Kidney (tissue), 14 donors: Measurements from ENCODE around the gene HEXIM1. TPM values are rescaled to one million over a fixed set of nuclear protein-coding genes. Genes with fewer than 3 reads are reported as not detected.
"Not testable (repeated sequence)": the region's sequence is repeated elsewhere in the genome, so short reads cannot be mapped to it uniquely, and the experiment has no call there.

Source experiments
- DNase-seq, 5 donors: peaks; one replicate each; pipeline ENCODE4 v3.0.0-alpha.2; 2013 to 2020
- FAIRE-seq: peaks from 2 replicates; lab custom pipeline; 2012; peaks lifted over from hg19 to GRCh38; lab: Jason Lieb, UNC
- H3K27ac ChIP-seq, 2 donors: one replicate each; pipeline ENCODE4 v1.7.0; 2013; ENCODE audit warnings: low read depth in 2 of 2, low read length in 2 of 2, inconsistent platforms in 1 of 2
- H3K27me3 ChIP-seq: one replicate; pipeline ENCODE4 v1.7.1; 2013; ENCODE audit warnings: low read length, inconsistent platforms; ENCODE audit not compliant: control insufficient read depth, insufficient read depth
- H3K36me3 ChIP-seq, 3 donors: one replicate each; pipeline versions ENCODE4 v1.7.0 to v1.7.1; 2013; ENCODE audit warnings: low read length in 3 of 3, control low read depth in 1 of 3, inconsistent platforms in 1 of 3; ENCODE audit not compliant: insufficient read depth in 3 of 3, control insufficient read depth in 2 of 3
- H3K4me1 ChIP-seq, 3 donors: one replicate each; pipeline versions ENCODE4 v1.7.0 to v1.7.1; 2013; ENCODE audit warnings: low read length in 3 of 3, inconsistent platforms in 1 of 3, low read depth in 1 of 3; ENCODE audit not compliant: control insufficient read depth in 2 of 3, insufficient read depth in 2 of 3
- H3K4me3 ChIP-seq, 3 donors: one replicate each; pipeline versions ENCODE4 v1.7.0 to v1.8.1; 2013; ENCODE audit warnings: low read length in 3 of 3, control low read depth in 1 of 3, inconsistent platforms in 1 of 3
- H3K9ac ChIP-seq, 3 donors: one replicate each; pipeline versions ENCODE4 v1.7.0 to v1.7.1; 2013; ENCODE audit warnings: low read length in 3 of 3, control low read depth in 1 of 3, inconsistent platforms in 1 of 3
- H3K9me3 ChIP-seq, 3 donors: one replicate each; pipeline versions ENCODE4 v1.7.0 to v1.7.1; 2013; ENCODE audit warnings: low read length in 3 of 3, control low read depth in 1 of 3, inconsistent platforms in 1 of 3; ENCODE audit not compliant: control insufficient read depth in 2 of 3, insufficient read depth in 1 of 3
- CTCF ChIP-seq: IDR thresholded peaks from 3 replicates; pipeline ENCODE4 v1.5.1; 2012; ENCODE audit warnings: mild to moderate bottlenecking, moderate library complexity, borderline replicate concordance; ENCODE audit not compliant: insufficient read depth; ENCODE audit errors: extremely low read depth
- intact Hi-C: fragments of 100-400 bp; cut with DNase I; formaldehyde crosslinking; loops from one replicate; pipeline ENCODE4 v1.11.1; 2022
- polyA plus RNA-seq: library from polyadenylated mRNA; stranded (reverse); fragments of 350-450 nt; fragmentation: Illumina TruSeq; extraction: RNeasy Lipid Tissue Mini Kit (QIAGEN cat#74804); gene quantifications from one replicate; pipeline ENCODE4 v1.2.3, GENCODE V29; 2014; ENCODE audit warnings: low read depth, low replicate concordance; ENCODE audit not compliant: insufficient read depth
- total RNA-seq: library from RNA; stranded (reverse); fragmentation: NEBNext Ultra II Directional; extraction: Animal tissue kit (Norgen Biotek cat#: 25700); gene quantifications from one replicate; pipeline ENCODE4 v1.2.1, GENCODE V29; 2021
- donor health status: control.
- donor health status: control.
- donor health status: control.
- donor health status: control.
- donor health status: control.
- donor health status: DM: yes; HTN: yes; CAD: no.
- donor health status: Normal renal cell carcinoma (clear cell type).

HEXIM1 gene
- total and polyA plus RNA-seq, 2 donors from 2014 or later, result 25.0 to 34.7 TPM

GRCh38 chr17:45123930-45124796 is 24.1 kb upstream of the HEXIM1 start:
- Histone ChIP-seq H3K4me3 (no peak overlapping the region), H3K4me1 (peaks cover 0 to 12% (median 6%) of the 10 kb centered on the region in 3 donors), H3K9ac (no peak overlapping the region), H3K27me3 (no peaks in the 10 kb centered on the region), H3K9me3 (no peaks in the 10 kb centered on the region), H3K36me3 (no peaks in the 10 kb centered on the region), H3K27ac (no peak overlapping the region)
- DNase-seq (peak in 2 of 5 donors; percentile 55 to 94), FAIRE-seq (no peak)
- intact Hi-C loops, result no loop called here
- TF ChIP-seq CTCF, result no peak

GRCh38 chr17:45124797-45125122 is 23.5 kb upstream of the HEXIM1 start:
- H3K36me3 ChIP-seq, DNase-seq, H3K27ac ChIP-seq, FAIRE-seq, H3K9ac ChIP-seq, intact Hi-C loops, H3K9me3 ChIP-seq, H3K4me3 ChIP-seq, H3K27me3 ChIP-seq: not testable (repeated sequence)
- H3K4me1 ChIP-seq, result peaks cover 0 to 12% (median 6%) of the 10 kb centered on the region in 3 donors

- DNase-seq (no peak), FAIRE-seq (no peak)
- no peak for TF ChIP-seq CTCF
- Histone ChIP-seq H3K36me3 (no peaks in the 10 kb centered on the region), H3K4me3 (no peak overlapping the region), H3K4me1 (peaks cover 0 to 12% (median 6%) of the 10 kb centered on the region in 3 donors), H3K27me3 (no peaks in the 10 kb centered on the region), H3K27ac (no peak overlapping the region), H3K9me3 (no peaks in the 10 kb centered on the region), H3K9ac (no peak overlapping the region)
- intact Hi-C loops, result no loop called here
These were observed 22.8 kb upstream of the HEXIM1 start for GRCh38 chr17:45125509-45125908.

- DNase-seq (peak in 2 of 5 donors; percentile 49 to 61), FAIRE-seq (no peak)
- Histone ChIP-seq H3K9ac (no peak overlapping the region), H3K36me3 (no peaks in the 10 kb centered on the region), H3K27ac (peak overlapping the region in 1 of 2 donors; percentile 11), H3K9me3 (no peaks in the 10 kb centered on the region), H3K27me3 (no peaks in the 10 kb centered on the region), H3K4me1 (peaks cover 0 to 16% (median 6%) of the 10 kb centered on the region in 3 donors), H3K4me3 (no peak overlapping the region)
- intact Hi-C loops, result no loop called here
- no peak for TF ChIP-seq CTCF
These were observed 21.1 kb upstream of the HEXIM1 start for GRCh38 chr17:45127207-45127547.
